ES-I3 (cell line): ENCODE results near the gene ZC3H12A.
A peak's percentile ranks its signal among the peaks of the same experiment; 100 is the strongest.
"Not testable (repeated sequence)": the region's sequence is repeated elsewhere in the genome, so short reads cannot be mapped to it uniquely, and the experiment has no call there.

Source experiments
- H3K36me3 ChIP-seq: 2 replicates; pipeline ENCODE4 v1.6.1; 2013; ENCODE audit warnings: mild to moderate bottlenecking, low read length, control low read depth, moderate library complexity; ENCODE audit not compliant: insufficient read depth
- H3K4me1 ChIP-seq: 2 replicates; pipeline ENCODE4 v1.6.1; 2013; ENCODE audit warnings: mild to moderate bottlenecking, control low read depth, low read length; ENCODE audit not compliant: insufficient read depth
- H3K9ac ChIP-seq: 2 replicates; pipeline ENCODE4 v1.6.1; 2013; ENCODE audit warnings: low read depth, mild to moderate bottlenecking, low read length, moderate library complexity
- H3K9me3 ChIP-seq: 2 replicates; pipeline ENCODE4 v1.6.1; 2013; ENCODE audit warnings: mild to moderate bottlenecking, low read length, moderate library complexity; ENCODE audit not compliant: control insufficient read depth, insufficient read depth

ZC3H12A gene

GRCh38 chr1:37493336-37494098 is 19.1 kb downstream of the ZC3H12A start:
- no peaks in the 10 kb centered on the region for H3K9me3 ChIP-seq
- no peaks in the 10 kb centered on the region; the same call in 1 of the 2 replicates for H3K36me3 ChIP-seq
- no peak overlapping the region for H3K9ac ChIP-seq
- H3K4me1 ChIP-seq = no peaks in the 10 kb centered on the region

- H3K4me1 ChIP-seq = no peaks in the 10 kb centered on the region
- H3K36me3 ChIP-seq = no peaks in the 10 kb centered on the region; the same call in 1 of the 2 replicates
Observed at GRCh38 chr1:37495875-37496274, 21.5 kb downstream of the ZC3H12A start.

GRCh38 chr1:37497832-37498231 is 23.5 kb downstream of the ZC3H12A start:
- Histone ChIP-seq H3K9me3 (no peaks in the 10 kb centered on the region), H3K36me3 (no peaks in the 10 kb centered on the region; the same call in 1 of the 2 replicates), H3K4me1 (no peaks in the 10 kb centered on the region), H3K9ac (no peak overlapping the region)

More at GRCh38 chr1:37495875-37496274, 21.5 kb downstream of the ZC3H12A start:
- Histone ChIP-seq H3K9me3 (no peaks in the 10 kb centered on the region), H3K9ac (no peak overlapping the region)

GRCh38 chr1:37498872-37499617 is 24.7 kb downstream of the ZC3H12A start:
- no peak overlapping the region for H3K9ac ChIP-seq
- H3K36me3 ChIP-seq = no peaks in the 10 kb centered on the region; the same call in 1 of the 2 replicates
- H3K9me3 ChIP-seq = no peaks in the 10 kb centered on the region
- H3K4me1 ChIP-seq = no peaks in the 10 kb centered on the region

- H3K36me3 ChIP-seq = no peaks in the 10 kb centered on the region; the same call in 1 of the 2 replicates
- no peak overlapping the region for H3K9ac ChIP-seq
- H3K9me3 ChIP-seq = no peaks in the 10 kb centered on the region
- H3K4me1 ChIP-seq = no peaks in the 10 kb centered on the region
Observed at GRCh38 chr1:37501661-37502060, 27.3 kb downstream of the ZC3H12A start.

GRCh38 chr1:37502104-37502503 is 27.7 kb downstream of the ZC3H12A start:
- H3K9ac ChIP-seq = no peak overlapping the region
- H3K9me3 ChIP-seq = no peaks in the 10 kb centered on the region
- no peaks in the 10 kb centered on the region for H3K4me1 ChIP-seq
- no peaks in the 10 kb centered on the region; the same call in 1 of the 2 replicates for H3K36me3 ChIP-seq

- not testable (repeated sequence) for H3K9me3 ChIP-seq, H3K4me1 ChIP-seq, H3K9ac ChIP-seq, H3K36me3 ChIP-seq
Observed at GRCh38 chr1:37502791-37503190, 28.4 kb downstream of the ZC3H12A start.

- no peak overlapping the region for H3K9ac ChIP-seq
- H3K4me1 ChIP-seq = no peaks in the 10 kb centered on the region
- peaks cover 6% of the 10 kb centered on the region; the same call in 1 of the 2 replicates for H3K36me3 ChIP-seq
- H3K9me3 ChIP-seq = no peaks in the 10 kb centered on the region
Observed at GRCh38 chr1:37506740-37507139, 32.4 kb downstream of the ZC3H12A start.

GRCh38 chr1:37509181-37509580 is 34.8 kb downstream of the ZC3H12A start:
- H3K9me3 ChIP-seq = no peaks in the 10 kb centered on the region
- no peak overlapping the region for H3K9ac ChIP-seq
- peaks cover 6% of the 10 kb centered on the region; the same call in 1 of the 2 replicates for H3K36me3 ChIP-seq

GRCh38 chr1:37513795-37514349 is 39.5 kb downstream of the ZC3H12A start:
- no peaks in the 10 kb centered on the region for H3K9me3 ChIP-seq
- H3K4me1 ChIP-seq = peaks cover 6% of the 10 kb centered on the region; the same call in 1 of the 2 replicates
- H3K9ac ChIP-seq = peak overlapping the region; percentile 67; the same call in 1 of the 2 replicates
- peaks cover 1% of the 10 kb centered on the region; the same call in 1 of the 2 replicates for H3K36me3 ChIP-seq

More at GRCh38 chr1:37509181-37509580, 34.8 kb downstream of the ZC3H12A start:
- peaks cover 6% of the 10 kb centered on the region; the same call in 1 of the 2 replicates for H3K4me1 ChIP-seq

- Histone ChIP-seq H3K9ac (peak within 1 kb of the TSS; percentile 67), H3K9me3 (no peaks in the 10 kb centered on the region), H3K36me3 (no peaks in the 10 kb centered on the region; the same call in 1 of the 2 replicates), H3K4me1 (peaks cover 6% of the 10 kb centered on the region; the same call in 1 of the 2 replicates)
Observed at GRCh38 chr1:37514350-37515184, 40.2 kb downstream of the ZC3H12A start, which contains the start of gene MEAF6. MEAF6 (minus strand) TSS chr1:37514766; CDS start chr1:37514746, 20 bp downstream.

GRCh38 chr1:37515185-37516034 is 41.0 kb downstream of the ZC3H12A start:
- Histone ChIP-seq H3K4me1 (peaks cover 6% of the 10 kb centered on the region; the same call in 1 of the 2 replicates), H3K9ac (peak overlapping the region; percentile 67), H3K9me3 (no peaks in the 10 kb centered on the region), H3K36me3 (no peaks in the 10 kb centered on the region; the same call in 1 of the 2 replicates)

GRCh38 chr1:37517569-37517968 is 43.2 kb downstream of the ZC3H12A start:
- no peaks in the 10 kb centered on the region for H3K36me3 ChIP-seq
- H3K4me1 ChIP-seq = peaks cover 6% of the 10 kb centered on the region; the same call in 1 of the 2 replicates
- no peak overlapping the region for H3K9ac ChIP-seq
- H3K9me3 ChIP-seq = no peaks in the 10 kb centered on the region
